HEK293 (cell line): ENCODE measurements around the gene CAMK2D.

ENCODE experiments used
- CTCF ChIA-PET: fragments of 350-600 bp; formaldehyde crosslinking; extraction: SDS; loops from one replicate; lab custom pipeline; 2021; ENCODE audit warnings: antibody characterized with exemption; lab: Yijun Ruan, JAX
- POLR2A ChIA-PET: fragments of 300-600 bp; formaldehyde crosslinking; extraction: SDS; loops from one replicate; lab custom pipeline; 2020; ENCODE audit warnings: antibody characterized with exemption, inconsistent platforms; lab: Yijun Ruan, JAX
- H3K27ac ChIP-seq: fragments of 200-500 bp; sonication (Bioruptor generic); 2 replicates; pipeline ENCODE4 v1.5.1; 2014; ENCODE audit warnings: low read depth, low read length, control low read depth, inconsistent platforms; ENCODE audit errors: extremely low read depth
- H3K36me3 ChIP-seq, 2 experiments: fragments of 200-500 bp in 1 of 2; sonication (Bioruptor generic) in 1 of 2; 1 replicate in 1 of 2; 2 replicates in 1 of 2; pipeline ENCODE4 v1.5.1; 2014 to 2017; ENCODE audit warnings: inconsistent platforms in 2 of 2, low read length in 2 of 2; ENCODE audit not compliant: control insufficient read depth in 2 of 2, insufficient read depth in 1 of 2
- H3K4me1 ChIP-seq: fragments of 200-500 bp; sonication (Bioruptor generic); 2 replicates; pipeline ENCODE4 v1.5.1; 2014; ENCODE audit warnings: mild to moderate bottlenecking, low read length, inconsistent platforms; ENCODE audit not compliant: control insufficient read depth, insufficient read depth
- H3K4me3 ChIP-seq: 2 replicates; pipeline ENCODE4 v1.5.1; 2011; ENCODE audit warnings: low read depth, mild to moderate bottlenecking, control low read depth, low read length, moderate library complexity
- H3K9me3 ChIP-seq: fragments of 200-500 bp; sonication (Bioruptor generic); 2 replicates; pipeline ENCODE4 v1.5.1; 2014; ENCODE audit warnings: low read depth, low read length, inconsistent platforms; ENCODE audit not compliant: control insufficient read depth, insufficient read depth
- GFI1B ChIP-seq: fragments of 450-650 bp; formaldehyde crosslinking; IDR thresholded peaks from 2 replicates; pipeline ENCODE4 v1.5.1; 2016; ENCODE audit warnings: missing biosample characterization, missing genetic modification characterization
- KLF7 ChIP-seq: fragments of 450-650 bp; formaldehyde crosslinking; IDR thresholded peaks from 2 replicates; pipeline ENCODE4 v1.5.1; 2016; ENCODE audit warnings: missing biosample characterization, missing genetic modification characterization, borderline replicate concordance
- KLF9 ChIP-seq: fragments of 450-650 bp; formaldehyde crosslinking; IDR thresholded peaks from 2 replicates; pipeline ENCODE4 v1.5.1; 2016; ENCODE audit warnings: missing biosample characterization, missing genetic modification characterization, low read depth
- MEIS1 ChIP-seq: sonication (generic); formaldehyde crosslinking; IDR thresholded peaks from 2 replicates; pipeline ENCODE4 v1.8.1; 2022; ENCODE audit warnings: missing genetic modification reagents, mild to moderate bottlenecking, borderline replicate concordance
- MYNN ChIP-seq: fragments of 450-650 bp; formaldehyde crosslinking; IDR thresholded peaks from 2 replicates; pipeline ENCODE4 v1.5.1; 2016; ENCODE audit warnings: missing biosample characterization, missing genetic modification characterization, borderline replicate concordance
- OVOL3 ChIP-seq: fragments of 450-650 bp; formaldehyde crosslinking; IDR thresholded peaks from 2 replicates; pipeline ENCODE4 v1.5.1; 2016; ENCODE audit warnings: missing biosample characterization, missing genetic modification characterization
- PRDM1 ChIP-seq: fragments of 450-650 bp; formaldehyde crosslinking; IDR thresholded peaks from 2 replicates; pipeline ENCODE4; 2016; ENCODE audit warnings: missing biosample characterization, missing genetic modification characterization
- SCRT2 ChIP-seq: fragments of 450-650 bp; formaldehyde crosslinking; IDR thresholded peaks from 2 replicates; pipeline ENCODE4 v1.5.1; 2016; ENCODE audit warnings: missing biosample characterization, missing genetic modification characterization
- SP2 ChIP-seq: fragments of 450-650 bp; formaldehyde crosslinking; IDR thresholded peaks from 2 replicates; pipeline ENCODE4 v1.5.1; 2016; ENCODE audit warnings: missing biosample characterization, missing genetic modification characterization
- SP7 ChIP-seq: fragments of 450-650 bp; formaldehyde crosslinking; IDR thresholded peaks from 2 replicates; pipeline ENCODE4 v1.5.1; 2016; ENCODE audit warnings: missing biosample characterization, missing genetic modification characterization
- TRIM28 ChIP-seq: IDR thresholded peaks from 2 replicates; pipeline ENCODE4 v1.6.1; 2011; ENCODE audit warnings: low read length, control low read depth, borderline replicate concordance
- ZBTB17 ChIP-seq: fragments of 450-650 bp; formaldehyde crosslinking; IDR thresholded peaks from 2 replicates; pipeline ENCODE4 v1.5.1; 2016; ENCODE audit warnings: missing biosample characterization, missing genetic modification characterization
- ZFP37 ChIP-seq: fragments of 450-650 bp; formaldehyde crosslinking; IDR thresholded peaks from 2 replicates; pipeline ENCODE4 v1.5.1; 2016; ENCODE audit warnings: missing biosample characterization, missing genetic modification characterization
- ZFP41 ChIP-seq: fragments of 450-650 bp; formaldehyde crosslinking; IDR thresholded peaks from 2 replicates; pipeline ENCODE4 v1.5.1; 2016; ENCODE audit warnings: missing biosample characterization, missing genetic modification characterization, borderline replicate concordance
- ZNF146 ChIP-seq: fragments of 450-650 bp; formaldehyde crosslinking; IDR thresholded peaks from 2 replicates; pipeline ENCODE4 v1.5.1; 2016; ENCODE audit warnings: missing biosample characterization, missing genetic modification characterization
- ZNF184 ChIP-seq: fragments of 450-650 bp; IDR thresholded peaks from 2 replicates; pipeline ENCODE4 v1.5.1; 2018; ENCODE audit warnings: missing biosample characterization, mild to moderate bottlenecking, missing genetic modification characterization
- ZNF211 ChIP-seq: fragments of 450-650 bp; formaldehyde crosslinking; IDR thresholded peaks from 2 replicates; pipeline ENCODE4 v1.5.1; 2016; ENCODE audit warnings: low read depth, missing biosample characterization, missing genetic modification characterization
- ZNF221 ChIP-seq: fragments of 450-650 bp; formaldehyde crosslinking; IDR thresholded peaks from 2 replicates; pipeline ENCODE4 v1.5.1; 2017; ENCODE audit warnings: missing biosample characterization, missing genetic modification characterization, borderline replicate concordance
- ZNF274 ChIP-seq, 2 experiments: fragments of 200-500 bp in 1 of 2; fragments of 450-650 bp in 1 of 2; sonication (Bioruptor generic) in 1 of 2; formaldehyde crosslinking in 1 of 2; IDR thresholded peaks; 2 replicates each; pipeline versions ENCODE4 v1.5.1 to v1.6.1; 2014 to 2016; ENCODE audit warnings: borderline replicate concordance in 1 of 2, inconsistent platforms in 1 of 2, low read length in 1 of 2, missing biosample characterization in 1 of 2, missing genetic modification characterization in 1 of 2
- ZNF302 ChIP-seq: fragments of 450-650 bp; formaldehyde crosslinking; IDR thresholded peaks from 2 replicates; pipeline ENCODE4 v1.5.1; 2016; ENCODE audit warnings: missing biosample characterization, missing genetic modification characterization, low read depth
- ZNF335 ChIP-seq: fragments of 450-650 bp; formaldehyde crosslinking; conservative IDR thresholded peaks from 2 replicates; pipeline ENCODE4 v1.5.1; 2016; ENCODE audit warnings: missing biosample characterization, missing genetic modification characterization
- ZNF341 ChIP-seq: fragments of 450-650 bp; formaldehyde crosslinking; IDR thresholded peaks from 2 replicates; pipeline ENCODE4; 2016; ENCODE audit warnings: low read depth, missing biosample characterization, missing genetic modification characterization
- ZNF366 ChIP-seq: fragments of 450-650 bp; formaldehyde crosslinking; conservative IDR thresholded peaks from 2 replicates; pipeline ENCODE4 v1.5.1; 2016; ENCODE audit warnings: missing biosample characterization, missing genetic modification characterization
- ZNF394 ChIP-seq: fragments of 450-650 bp; formaldehyde crosslinking; IDR thresholded peaks from 2 replicates; pipeline ENCODE4 v1.5.1; 2016; ENCODE audit warnings: missing biosample characterization, missing genetic modification characterization, mild to moderate bottlenecking, moderate library complexity, borderline replicate concordance
- ZNF416 ChIP-seq: fragments of 450-650 bp; formaldehyde crosslinking; IDR thresholded peaks from 2 replicates; pipeline ENCODE4 v1.5.1; 2016; ENCODE audit warnings: missing biosample characterization, missing genetic modification characterization
- ZNF549 ChIP-seq: fragments of 450-650 bp; IDR thresholded peaks from 2 replicates; pipeline ENCODE4 v1.5.1; 2018; ENCODE audit warnings: missing biosample characterization, missing genetic modification characterization, mild to moderate bottlenecking, inconsistent platforms, moderate library complexity
- ZNF558 ChIP-seq: fragments of 450-650 bp; formaldehyde crosslinking; IDR thresholded peaks from 2 replicates; pipeline ENCODE4 v1.5.1; 2016; ENCODE audit warnings: missing biosample characterization, missing genetic modification characterization
- ZNF629 ChIP-seq: fragments of 450-650 bp; formaldehyde crosslinking; IDR thresholded peaks from 2 replicates; pipeline ENCODE4 v1.5.1; 2017; ENCODE audit warnings: missing biosample characterization, missing genetic modification characterization
- ZNF654 ChIP-seq: fragments of 450-650 bp; formaldehyde crosslinking; IDR thresholded peaks from 2 replicates; pipeline ENCODE4 v1.5.1; 2016; ENCODE audit warnings: low read depth, missing biosample characterization, missing genetic modification characterization
- ZNF660 ChIP-seq: fragments of 450-650 bp; IDR thresholded peaks from 2 replicates; pipeline ENCODE4 v1.5.1; 2018; ENCODE audit warnings: missing biosample characterization, mild to moderate bottlenecking, missing genetic modification characterization
- ZSCAN16 ChIP-seq: fragments of 450-650 bp; formaldehyde crosslinking; IDR thresholded peaks from 2 replicates; pipeline ENCODE4 v1.5.1; 2016; ENCODE audit warnings: missing biosample characterization, missing genetic modification characterization
- ZSCAN23 ChIP-seq: fragments of 450-650 bp; formaldehyde crosslinking; IDR thresholded peaks from 2 replicates; pipeline ENCODE4 v1.5.1; 2016; ENCODE audit warnings: missing biosample characterization, missing genetic modification characterization
- TF ChIP-seq, protein P1 (sequence below): fragments of 450-650 bp; formaldehyde crosslinking; IDR thresholded peaks from 2 replicates; pipeline ENCODE4 v1.5.1; 2016; ENCODE audit warnings: missing biosample characterization, missing genetic modification characterization

CAMK2D gene

GRCh38 chr4:113468165-113469022, 293.1 kb downstream of the CAMK2D start:
- H3K36me3 ChIP-seq = peaks cover 0 to 3% of the 10 kb centered on the region in 2 experiments; a peak in 1 of 3 replicates
- TF ChIP-seq ZNF394 (tag by site-specific recombination) = no peak
- TF ChIP-seq ZNF629 (tag by site-specific recombination) = peak; percentile 55
- TF ChIP-seq SCRT2 (tag by site-specific recombination) = peak; percentile 83
- TF ChIP-seq, protein P1, sequence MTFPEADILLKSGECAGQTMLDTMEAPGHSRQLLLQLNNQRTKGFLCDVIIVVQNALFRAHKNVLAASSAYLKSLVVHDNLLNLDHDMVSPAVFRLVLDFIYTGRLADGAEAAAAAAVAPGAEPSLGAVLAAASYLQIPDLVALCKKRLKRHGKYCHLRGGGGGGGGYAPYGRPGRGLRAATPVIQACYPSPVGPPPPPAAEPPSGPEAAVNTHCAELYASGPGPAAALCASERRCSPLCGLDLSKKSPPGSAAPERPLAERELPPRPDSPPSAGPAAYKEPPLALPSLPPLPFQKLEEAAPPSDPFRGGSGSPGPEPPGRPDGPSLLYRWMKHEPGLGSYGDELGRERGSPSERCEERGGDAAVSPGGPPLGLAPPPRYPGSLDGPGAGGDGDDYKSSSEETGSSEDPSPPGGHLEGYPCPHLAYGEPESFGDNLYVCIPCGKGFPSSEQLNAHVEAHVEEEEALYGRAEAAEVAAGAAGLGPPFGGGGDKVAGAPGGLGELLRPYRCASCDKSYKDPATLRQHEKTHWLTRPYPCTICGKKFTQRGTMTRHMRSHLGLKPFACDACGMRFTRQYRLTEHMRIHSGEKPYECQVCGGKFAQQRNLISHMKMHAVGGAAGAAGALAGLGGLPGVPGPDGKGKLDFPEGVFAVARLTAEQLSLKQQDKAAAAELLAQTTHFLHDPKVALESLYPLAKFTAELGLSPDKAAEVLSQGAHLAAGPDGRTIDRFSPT (tag by site-specific recombination) = peak; percentile 23; the same call in 1 of the 2 replicates
- TF ChIP-seq SP7 (tag by site-specific recombination) = 0 out of 2 replicates have a peak, but pooled peaks have one; percentile 30
- TF ChIP-seq PRDM1 = peak; percentile 28; the same call in 1 of the 2 replicates
- 0 out of 2 replicates have a peak, but pooled peaks have one; percentile 52 for TF ChIP-seq ZNF184
- 0 out of 2 replicates have a peak, but pooled peaks have one; percentile 33 for TF ChIP-seq ZFP37 (tag by site-specific recombination)
- TF ChIP-seq ZNF335 = 0 out of 2 replicates have a peak, but pooled peaks have one; percentile 10
- TF ChIP-seq ZNF660 (tag by site-specific recombination) = 0 out of 2 replicates have a peak, but pooled peaks have one; percentile 19
- TF ChIP-seq OVOL3 (tag by site-specific recombination) = no peak
- 0 out of 2 replicates have a peak, but pooled peaks have one; percentile 14 for TF ChIP-seq ZNF558 (tag by site-specific recombination)
- 0 out of 2 replicates have a peak, but pooled peaks have one; percentile 30 for TF ChIP-seq ZBTB17 (tag by site-specific recombination)
- no peak for TF ChIP-seq ZNF221
- peak; percentile 78 for TF ChIP-seq ZNF366 (tag by site-specific recombination)
- TF ChIP-seq ZNF416 = no peak
- no peak for TF ChIP-seq ZNF654 (tag by site-specific recombination)
- peak; percentile 24; the same call in 1 of the 2 replicates for TF ChIP-seq TRIM28
- TF ChIP-seq, all 188 proteins: peak for 13
- Histone ChIP-seq H3K4me1 (no peaks in the 10 kb centered on the region), H3K4me3 (no peak overlapping the region), H3K27ac (no peak overlapping the region), H3K9me3 (no peaks in the 10 kb centered on the region)
- CTCF ChIA-PET = interaction anchor here (1.4 kb wide), 1 partner anchor 80 kb away, joined by 3 read pairs; no protein-coding TSS in a partner anchor
- POLR2A ChIA-PET = interaction anchor here (1.0 kb wide), 1 partner anchor 9 kb away, joined by 4 read pairs; no protein-coding TSS in a partner anchor

GRCh38 chr4:113467581-113467980, 294.0 kb downstream of the CAMK2D start:
- CTCF ChIA-PET = interaction anchor here (0.5 kb wide), 1 partner anchor 409 kb away, joined by 3 read pairs; no protein-coding TSS in a partner anchor
- no peak overlapping the region for H3K27ac ChIP-seq
- TF ChIP-seq SP2 (tag by site-specific recombination) = no peak
- TF ChIP-seq KLF9 (tag by site-specific recombination) = no peak
- no peak for TF ChIP-seq ZNF341 (tag by site-specific recombination)
- no peak for TF ChIP-seq ZNF274 (IDR thresholded peaks at IDR 0.05; ENCODE audit: low read length)
- no peak for TF ChIP-seq ZNF274 (tag by site-specific recombination; IDR thresholded peaks at IDR 0.05; ENCODE audit: borderline replicate concordance)
- no peak for TF ChIP-seq ZNF302 (tag by site-specific recombination)
- TF ChIP-seq ZNF146 (tag by site-specific recombination) = no peak
- no peak for TF ChIP-seq ZNF335
- no peak for TF ChIP-seq MEIS1
- no peak for TF ChIP-seq GFI1B (tag by site-specific recombination)
- TF ChIP-seq ZSCAN23 (tag by site-specific recombination) = no peak
- TF ChIP-seq ZFP41 (tag by site-specific recombination) = no peak
- TF ChIP-seq ZSCAN16 (tag by site-specific recombination) = no peak
- TF ChIP-seq MYNN (tag by site-specific recombination) = no peak
- TF ChIP-seq ZNF549 (tag by site-specific recombination) = no peak
- no peak for TF ChIP-seq ZNF211
- TF ChIP-seq ZNF558 (tag by site-specific recombination) = no peak
- no peak for TF ChIP-seq KLF7
- no peak overlapping the region for H3K4me3 ChIP-seq
- H3K4me1 ChIP-seq = no peaks in the 10 kb centered on the region
- H3K9me3 ChIP-seq = no peaks in the 10 kb centered on the region
- peaks cover 0 to 3% of the 10 kb centered on the region in 2 experiments; a peak in 1 of 3 replicates for H3K36me3 ChIP-seq
- POLR2A ChIA-PET = no interaction called here
